IMR-90 (cell line): Measurements from ENCODE around the gene TGFBR2. TPM values are rescaled to one million over a fixed set of nuclear protein-coding genes. Genes with fewer than 3 reads are reported as not detected.
A peak's percentile ranks its signal among the peaks of the same experiment; 100 is the strongest.

Source experiments
- ATAC-seq: fragments of 200-7000 bp; cut with Tn5 transposase; 2 replicates; pipeline ENCODE4 v1.9.1; 2020; ENCODE audit warnings: low read depth, mild to moderate bottlenecking, moderate library complexity
- BruUV-seq: library from RNA; stranded (reverse); fragments of 400-500 nt; replicated peaks from 2 replicates; lab custom pipeline; 2021; lab: Mats Ljungman, UMichigan
- CTCF ChIA-PET: fragments of 300-600 bp; formaldehyde crosslinking; extraction: SDS; loops from one replicate; lab custom pipeline; 2021; ENCODE audit warnings: antibody characterized with exemption; lab: Yijun Ruan, JAX
- POLR2A ChIA-PET: fragments of 300-600 bp; sonication (Branson Sonifier 250); formaldehyde crosslinking; loops from one replicate; lab custom pipeline; 2022; ENCODE audit warnings: antibody characterized with exemption; ENCODE audit not compliant: unreplicated experiment; lab: Charles Lee
- DNase-seq: peaks from one replicate; pipeline ENCODE4 v3.0.0; 2013
- H2AFZ ChIP-seq: replicated peaks from 2 replicates; pipeline ENCODE3; 2013; ENCODE audit warnings: low read length, mild to moderate bottlenecking; ENCODE audit not compliant: poor library complexity
- H2AK5ac ChIP-seq: 2 replicates; pipeline ENCODE4 v1.6.1; 2013; ENCODE audit warnings: low read depth, low read length, inconsistent platforms
- H2AK9ac ChIP-seq: replicated peaks from 2 replicates; pipeline ENCODE3; 2013; ENCODE audit warnings: mild to moderate bottlenecking, low read depth, low read length, moderate library complexity; ENCODE audit not compliant: poor library complexity
- H2BK120ac ChIP-seq: 2 replicates; pipeline ENCODE4 v1.6.1; 2013; ENCODE audit warnings: low read depth, low read length, inconsistent platforms
- H2BK15ac ChIP-seq: 3 replicates; pipeline ENCODE4 v1.6.1; 2013; ENCODE audit warnings: low read depth, low read length, inconsistent platforms
- H2BK20ac ChIP-seq: 2 replicates; pipeline ENCODE4 v1.6.1; 2013; ENCODE audit warnings: low read depth, mild to moderate bottlenecking, inconsistent platforms, low read length, moderate library complexity
- H2BK5ac ChIP-seq: 2 replicates; pipeline ENCODE4 v1.6.1; 2013; ENCODE audit warnings: mild to moderate bottlenecking, low read depth, low read length, inconsistent platforms; ENCODE audit not compliant: poor library complexity, severe bottlenecking
- H3K14ac ChIP-seq: replicated peaks from 2 replicates; pipeline ENCODE4 v1.6.1; 2013; ENCODE audit warnings: low read depth, low read length, inconsistent platforms
- H3K18ac ChIP-seq: 2 replicates; pipeline ENCODE4 v1.6.1; 2013; ENCODE audit warnings: low read depth, low read length, control low read depth
- H3K23ac ChIP-seq: 2 replicates; pipeline ENCODE4 v1.6.1; 2013; ENCODE audit warnings: low read depth, low read length, inconsistent platforms
- H3K27ac ChIP-seq: 2 replicates; pipeline ENCODE4 v1.5.1; 2013; ENCODE audit warnings: mild to moderate bottlenecking, control low read depth, low read length; ENCODE audit not compliant: insufficient read depth
- H3K27me3 ChIP-seq: 2 replicates; pipeline ENCODE4 v1.6.1; 2013; ENCODE audit warnings: low read length; ENCODE audit not compliant: control insufficient read depth, insufficient read depth
- H3K36me3 ChIP-seq: 2 replicates; pipeline ENCODE4 v1.6.1; 2013; ENCODE audit warnings: low read length, mixed read lengths; ENCODE audit not compliant: control insufficient read depth, insufficient read depth
- H3K4ac ChIP-seq: 2 replicates; pipeline ENCODE4 v1.6.1; 2013; ENCODE audit warnings: low read depth, low read length, inconsistent platforms
- H3K4me1 ChIP-seq: 2 replicates; pipeline ENCODE4 v1.6.1; 2013; ENCODE audit warnings: low read length, mixed read lengths; ENCODE audit not compliant: control insufficient read depth, insufficient read depth
- H3K4me2 ChIP-seq: 2 replicates; pipeline ENCODE4 v1.6.1; 2013; ENCODE audit warnings: low read depth, mild to moderate bottlenecking, control low read depth, low read length, moderate library complexity
- H3K4me3 ChIP-seq: 2 replicates; pipeline ENCODE4 v1.5.1; 2013; ENCODE audit warnings: low read depth, mild to moderate bottlenecking, control low read depth, low read length, moderate library complexity; ENCODE audit not compliant: insufficient read depth
- H3K56ac ChIP-seq: 2 replicates; pipeline ENCODE4 v1.6.1; 2013; ENCODE audit warnings: low read length, inconsistent platforms; ENCODE audit not compliant: insufficient read depth; ENCODE audit errors: extremely low read depth
- H3K79me1 ChIP-seq, 2 experiments: 2 replicates each; pipeline ENCODE4 v1.6.1; 2013; ENCODE audit warnings: low read length in 2 of 2, inconsistent platforms in 1 of 2, low read depth in 1 of 2
- H3K9ac ChIP-seq: 2 replicates; pipeline ENCODE4 v1.6.1; 2013; ENCODE audit warnings: low read depth, low read length, control low read depth
- H3K9me1 ChIP-seq: 2 replicates; pipeline ENCODE4 v1.6.1; 2013; ENCODE audit warnings: low read length, inconsistent platforms; ENCODE audit not compliant: insufficient read depth
- H3K9me3 ChIP-seq: 2 replicates; pipeline ENCODE4 v1.6.1; 2013; ENCODE audit warnings: low read length; ENCODE audit not compliant: control insufficient read depth, insufficient read depth
- H4K20me1 ChIP-seq: 2 replicates; pipeline ENCODE4 v1.6.1; 2013; ENCODE audit warnings: low read length, inconsistent platforms; ENCODE audit not compliant: insufficient read depth
- H4K5ac ChIP-seq: 2 replicates; pipeline ENCODE4 v1.6.1; 2013; ENCODE audit warnings: mild to moderate bottlenecking, low read depth, low read length, control low read depth
- H4K8ac ChIP-seq, 2 experiments: 2 replicates each; pipeline ENCODE4 v1.6.1; 2013; ENCODE audit warnings: low read depth in 2 of 2, low read length in 2 of 2, control low read depth in 1 of 2, inconsistent platforms in 1 of 2
- H4K91ac ChIP-seq: 2 replicates; pipeline ENCODE4 v1.6.1; 2013; ENCODE audit warnings: low read depth, low read length, inconsistent platforms; ENCODE audit not compliant: insufficient read depth
- BHLHE40 ChIP-seq: fragments of 150-350 bp; IDR thresholded peaks from 2 replicates; pipeline ENCODE4 v1.6.1; 2016; ENCODE audit warnings: mild to moderate bottlenecking, low read depth, low read length
- CEBPB ChIP-seq: IDR thresholded peaks from 2 replicates; pipeline ENCODE4 v1.6.1; 2012; ENCODE audit warnings: low read depth, low read length, improper control_type of control experiment
- CHD1 ChIP-seq: IDR thresholded peaks from 2 replicates; pipeline ENCODE4 v1.6.1; 2012; ENCODE audit warnings: low read depth, low read length, improper control_type of control experiment
- CTCF ChIP-seq: conservative IDR thresholded peaks from 2 replicates; pipeline ENCODE4 v1.5.1; 2012; ENCODE audit warnings: mild to moderate bottlenecking, low read depth, low read length, improper control_type of control experiment
- MAFK ChIP-seq: IDR thresholded peaks from 2 replicates; pipeline ENCODE4 v1.6.1; 2012; ENCODE audit warnings: low read depth, low read length, improper control_type of control experiment
- MAZ ChIP-seq: IDR thresholded peaks from 2 replicates; pipeline ENCODE4 v1.6.1; 2012; ENCODE audit warnings: low read depth, mild to moderate bottlenecking, low read length, improper control_type of control experiment, moderate library complexity, borderline replicate concordance
- MXI1 ChIP-seq: IDR thresholded peaks from 2 replicates; pipeline ENCODE4 v1.6.1; 2012; ENCODE audit warnings: low read depth, mild to moderate bottlenecking, low read length, moderate library complexity, borderline replicate concordance
- NFE2L2 ChIP-seq: fragments of 150-350 bp; IDR thresholded peaks from 2 replicates; pipeline ENCODE4 v1.6.1; 2016; ENCODE audit warnings: low read depth, mild to moderate bottlenecking, low read length
- POLR2A ChIP-seq: IDR thresholded peaks from 2 replicates; pipeline ENCODE4 v1.6.1; 2012; ENCODE audit warnings: mild to moderate bottlenecking, low read depth, low read length
- RAD21 ChIP-seq: IDR thresholded peaks from 2 replicates; pipeline ENCODE4 v1.6.1; 2012; ENCODE audit warnings: low read length, improper control_type of control experiment
- RCOR1 ChIP-seq: IDR thresholded peaks from 2 replicates; pipeline ENCODE4 v1.6.1; 2012; ENCODE audit warnings: mild to moderate bottlenecking, low read length, improper control_type of control experiment; ENCODE audit not compliant: insufficient replicate concordance
- SMC3 ChIP-seq: fragments of 150-350 bp; IDR thresholded peaks from 2 replicates; pipeline ENCODE4 v1.6.1; 2016; ENCODE audit warnings: low read depth, mild to moderate bottlenecking, antibody characterized with exemption, low read length, moderate library complexity
- USF2 ChIP-seq: fragments of 150-350 bp; IDR thresholded peaks from 2 replicates; pipeline ENCODE4 v1.6.1; 2017; ENCODE audit warnings: mild to moderate bottlenecking, antibody characterized with exemption, low read length, low read depth
- WGBS, 2 experiments: methylation state at CpG; one replicate each; pipeline versions ENCODE4 v1.1.5 to v1.1.7; 2013; ENCODE audit warnings: missing lambda C conversion rate in 2 of 2; ENCODE audit not compliant: insufficient read length in 1 of 2; ENCODE audit errors: extremely low coverage in 2 of 2; 5-methylcytosine and 5-hydroxymethylcytosine counted together
- dilution Hi-C: fragments of 300-500 bp; cut with HindIII; formaldehyde crosslinking; loops from one replicate; pipeline ENCODE4 v1.14.3; 2018; ENCODE audit warnings: low sequenced_read_pairs; ENCODE audit not compliant: unreplicated experiment
- in situ Hi-C: fragments of 300-500 bp; cut with MboI; formaldehyde crosslinking; loops from 3 replicates; pipeline ENCODE4 v1.14.3; 2019; ENCODE audit warnings: low sequenced_read_pairs, inconsistent platforms, mixed read lengths
- intact Hi-C: fragments of 100-400 bp; cut with micrococcal nuclease; formaldehyde crosslinking; loops from 2 replicates; pipeline ENCODE4 v1.10.0; 2022
- polyA plus RNA-seq, 3 experiments: library from polyadenylated mRNA; depleted of rRNA; stranded (reverse); fragments of >200 nt; gene quantifications; 2 replicates each; pipeline ENCODE4 v1.2.3, GENCODE V29; 2012; ENCODE audit warnings: low replicate concordance in 1 of 3
- total RNA-seq: library from RNA; depleted of rRNA; stranded (reverse); fragments of >200 nt; gene quantifications from 2 replicates; pipeline ENCODE4 v1.2.3, GENCODE V29; 2012

TGFBR2 gene
- total and polyA plus RNA-seq, 2 of the 4 experiments (the other 2 are of a cell fraction) = 63.7 to 87.5 TPM

DNA sequence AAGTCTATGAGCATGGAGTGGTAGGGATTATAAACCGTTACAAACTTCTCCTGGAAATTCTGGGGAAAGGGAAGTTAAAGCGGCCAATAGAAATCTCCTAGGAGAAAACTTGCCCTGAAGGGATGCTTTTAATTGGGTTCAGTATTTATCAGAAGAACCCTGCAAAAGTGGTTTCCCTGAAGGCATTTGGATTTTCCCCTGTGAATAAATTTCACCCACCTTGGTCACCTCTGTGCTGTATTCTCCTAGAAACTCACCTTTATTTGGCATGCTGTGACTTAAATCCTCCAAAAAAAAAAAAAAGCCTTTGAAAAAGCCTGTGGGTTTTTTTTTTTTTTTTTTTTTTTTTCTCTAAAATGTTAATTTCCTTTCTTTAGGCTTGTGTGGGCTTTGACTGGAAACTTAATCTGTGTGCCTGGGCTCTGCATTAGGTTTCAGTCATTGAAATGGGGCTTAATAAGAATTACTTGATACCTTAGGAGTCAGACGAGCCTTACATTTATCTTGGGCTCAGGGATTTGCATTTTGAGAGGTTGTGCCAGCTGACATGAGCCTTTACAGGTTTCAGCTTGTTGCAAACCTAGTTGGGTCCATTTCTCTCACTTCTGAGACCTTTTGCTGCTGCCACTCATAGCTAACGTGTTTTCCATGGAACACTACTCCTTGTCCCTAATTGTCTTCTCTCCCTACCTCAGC, 22.0 kb downstream of the TGFBR2 start:
- Histone ChIP-seq H3K79me1 (peaks cover 49 to 82% of the 10 kb centered on the region in 2 experiments), H4K8ac (peak overlapping the region in 1 of 2 experiments; percentile 64; a peak in 2 of 4 replicates), H3K18ac (peak overlapping the region; percentile 4; the same call in 1 of the 2 replicates), H3K9me1 (peaks cover 10% of the 10 kb centered on the region), H3K4me2 (no peak overlapping the region), H4K20me1 (peaks cover 21% of the 10 kb centered on the region; the same call in 1 of the 2 replicates), H3K9ac (no peak overlapping the region), H3K56ac (no peak overlapping the region), H2BK120ac (no peak overlapping the region), H3K4me1 (peaks cover 19% of the 10 kb centered on the region), H3K36me3 (peaks cover 7% of the 10 kb centered on the region; the same call in 1 of the 2 replicates), H2BK20ac (no peak overlapping the region), H2AK9ac (no peak overlapping the region), H3K14ac (peak overlapping the region; percentile 58; the same call in 1 of the 2 replicates), H4K5ac (no peak overlapping the region), H2BK5ac (no peak overlapping the region), H3K9me3 (peaks cover 3% of the 10 kb centered on the region), H3K4me3 (no peak overlapping the region), H3K23ac (no peak overlapping the region), H2AK5ac (peak overlapping the region; percentile 81; the same call in 1 of the 2 replicates), H2AFZ (no peak overlapping the region), H3K4ac (peak overlapping the region; percentile 5; the same call in 1 of the 2 replicates), H4K91ac (no peak overlapping the region), H3K27ac (no peak overlapping the region), H2BK15ac (no peak overlapping the region), H3K27me3 (no peaks in the 10 kb centered on the region)
- ATAC-seq (no peak), DNase-seq (no peak)
- no CpG with 5 or more reads among the region's 4 CpGs for WGBS, 2 experiments
- intact Hi-C loops (no loop called here), dilution Hi-C loops (no loop called here), in situ Hi-C loops (no loop called here)
- ChIA-PET CTCF (no interaction called here), POLR2A (no interaction called here)
- no TSS peak for BruUV-seq
- TF ChIP-seq CEBPB = no peak
- no peak for TF ChIP-seq MXI1
- TF ChIP-seq NFE2L2 = no peak
- TF ChIP-seq BHLHE40 = no peak
- no peak for TF ChIP-seq RCOR1
- TF ChIP-seq USF2 = no peak
- no peak for TF ChIP-seq MAZ
- TF ChIP-seq MAFK = no peak
- TF ChIP-seq CTCF = no peak
- no peak for TF ChIP-seq RAD21
- no peak for TF ChIP-seq POLR2A
- TF ChIP-seq SMC3 = no peak
- TF ChIP-seq CHD1 = no peak
